ENCODE data around the gene VPS11. TPM values are rescaled to one million over a fixed set of nuclear protein-coding genes. Genes with fewer than 3 reads are reported as not detected.
A peak's percentile ranks its signal among the peaks of the same experiment; 100 is the strongest.

Gene VPS11
- total RNA-seq, 1 donor from 2014 or later: 13.1 TPM

DNA sequence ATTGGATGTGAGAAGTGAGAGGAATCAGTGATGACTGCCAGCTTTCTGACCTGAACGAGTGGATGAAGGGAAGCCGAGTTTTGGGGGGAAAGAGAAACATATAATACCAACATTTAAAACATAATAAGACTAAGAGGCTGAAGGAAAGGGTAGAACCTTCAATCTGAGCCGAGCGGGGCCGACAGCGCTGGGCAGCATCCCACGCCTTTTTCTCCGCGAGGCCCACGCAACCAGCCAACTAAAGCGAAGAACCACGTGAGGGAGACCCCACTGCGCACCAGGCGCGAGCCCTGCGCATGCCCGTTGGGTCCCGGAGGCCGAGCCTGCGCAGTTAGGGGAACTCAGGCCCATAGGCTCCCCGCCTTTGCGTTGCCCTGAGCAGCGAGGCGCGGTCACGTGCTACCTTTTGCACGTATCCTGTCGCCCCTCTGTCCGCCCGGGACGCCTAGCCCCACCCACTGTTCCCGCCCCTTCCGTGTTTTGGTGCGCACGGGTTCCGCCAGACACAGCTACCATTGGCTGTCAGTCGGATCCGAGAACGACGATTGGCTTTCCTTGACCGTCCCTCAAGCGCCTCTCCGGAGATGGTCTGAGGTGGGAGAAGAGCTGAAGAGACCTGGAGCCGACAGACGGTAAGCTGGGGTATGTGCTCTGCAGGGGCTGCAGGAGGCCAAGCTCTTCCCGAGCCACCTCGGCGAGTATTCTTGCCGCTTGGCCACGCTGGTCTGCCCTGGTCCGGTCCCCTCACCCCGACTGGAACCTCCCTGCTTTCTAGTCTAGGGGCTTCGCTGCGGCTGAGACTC is 53.6 kb downstream of the VPS11 start, which contains the start of gene HINFP:
Gene HINFP (plus strand): TSS at position 573 of the 803 bp plus-strand sequence. CDS start 5,365 bp downstream, outside the sequence.
- peak within 1 kb of the TSS; percentile 88 for H3K4me3 ChIP-seq (ENCODE audit: low read depth, low read length)
- no peak for TF ChIP-seq CTCF (conservative IDR thresholded peaks at IDR 0.05; ENCODE audit: low read depth, low read length)

GRCh38 chr11:119121811-119122124 is 54.1 kb downstream of the VPS11 start:
- H3K4me3 ChIP-seq (ENCODE audit: low read depth, low read length): peak overlapping the region; percentile 88
- no peak for DNase-seq (ENCODE audit: low read depth)
- TF ChIP-seq CTCF (conservative IDR thresholded peaks at IDR 0.05; ENCODE audit: low read depth, low read length): no peak

More for the DNA sequence above, 53.6 kb downstream of the VPS11 start, which contains the start of gene HINFP:
- DNase-seq (ENCODE audit: low read depth): peak; percentile 71

GRCh38 chr11:119125821-119126220 is 58.2 kb downstream of the VPS11 start:
- no peak overlapping the region for H3K4me3 ChIP-seq (ENCODE audit: low read depth, low read length)
- DNase-seq (ENCODE audit: low read depth): no peak
- no peak for TF ChIP-seq CTCF (conservative IDR thresholded peaks at IDR 0.05; ENCODE audit: low read depth, low read length)

DNA sequence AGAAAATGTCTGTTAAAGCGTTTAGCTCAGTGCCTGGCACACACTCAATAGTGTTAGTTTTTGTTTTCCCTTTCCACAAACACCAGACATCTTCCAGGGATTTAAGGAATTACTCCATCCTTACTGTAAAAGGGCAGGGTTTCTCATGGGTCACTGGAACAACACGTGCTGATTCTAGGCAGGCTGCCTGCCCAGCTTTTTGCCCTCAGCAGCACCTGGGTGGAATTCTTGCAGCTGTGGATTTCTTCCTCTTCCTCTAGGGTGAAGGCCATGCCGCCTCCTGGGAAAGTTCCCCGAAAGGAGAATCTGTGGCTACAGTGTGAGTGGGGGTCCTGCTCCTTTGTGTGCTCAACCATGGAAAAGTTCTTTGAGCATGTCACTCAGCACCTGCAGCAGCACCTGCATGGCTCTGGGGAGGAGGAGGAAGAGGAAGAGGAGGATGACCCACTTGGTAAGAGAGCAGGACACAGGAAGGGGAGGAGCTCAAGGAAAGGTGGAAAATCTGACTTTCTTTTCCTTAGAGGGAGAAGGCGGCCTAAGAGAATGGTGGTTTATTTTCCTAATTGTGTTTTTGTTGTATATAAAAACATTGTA is 59.2 kb downstream of the VPS11 start:
- H3K4me3 ChIP-seq (ENCODE audit: low read depth, low read length): no peak overlapping the region
- DNase-seq (ENCODE audit: low read depth): no peak
- no peak for TF ChIP-seq CTCF (conservative IDR thresholded peaks at IDR 0.05; ENCODE audit: low read depth, low read length)

DNA sequence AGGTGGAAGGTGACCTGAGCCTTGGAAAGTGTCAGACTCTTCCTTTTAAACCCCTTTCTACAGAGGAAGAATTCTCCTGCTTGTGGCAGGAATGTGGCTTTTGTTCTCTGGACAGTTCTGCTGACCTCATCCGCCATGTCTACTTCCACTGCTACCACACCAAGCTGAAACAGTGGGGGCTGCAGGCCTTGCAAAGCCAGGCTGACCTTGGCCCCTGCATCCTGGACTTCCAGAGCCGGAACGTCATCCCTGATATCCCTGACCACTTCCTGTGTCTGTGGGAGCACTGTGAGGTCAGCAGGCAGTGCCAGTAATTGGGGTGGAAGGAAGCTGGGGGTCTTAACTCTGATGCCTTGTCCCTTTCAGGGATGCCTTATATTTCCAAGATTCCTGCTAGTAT is 63.0 kb downstream of the VPS11 start:
- no peak for DNase-seq (ENCODE audit: low read depth)
- H3K4me3 ChIP-seq (ENCODE audit: low read depth, low read length): no peak overlapping the region
- TF ChIP-seq CTCF (conservative IDR thresholded peaks at IDR 0.05; ENCODE audit: low read depth, low read length): no peak

Other genes starting within 250 kb of the VPS11 start
- not detected in 2 replicates for gene CXCR5, start 183.9 kb upstream of the VPS11 start, total RNA-seq
- 20.7 and 25.7 TPM in 2 replicates for gene BCL9L, start 141.9 kb upstream of the VPS11 start, total RNA-seq
- gene UPK2, start 111.5 kb upstream of the VPS11 start, total RNA-seq: 0.14 TPM in 1 of 2 replicates, not detected in the other
- not detected in 2 replicates for gene FOXR1, start 96.1 kb upstream of the VPS11 start, total RNA-seq
- gene CENATAC, start 69.7 kb upstream of the VPS11 start, total RNA-seq: 13.0 and 14.1 TPM in 2 replicates
- 1,815 and 2,833 TPM in 2 replicates for gene RPS25, start 49.5 kb upstream of the VPS11 start, total RNA-seq
- 116 and 155 TPM in 2 replicates for gene TRAPPC4, start 49.1 kb upstream of the VPS11 start, total RNA-seq
- gene SLC37A4, start 36.9 kb upstream of the VPS11 start, total RNA-seq: 59.2 and 60.0 TPM in 2 replicates
- gene HYOU1, start 10.6 kb upstream of the VPS11 start, total RNA-seq: 115 and 135 TPM in 2 replicates
- gene HMBS, start 17.1 kb downstream of the VPS11 start, total RNA-seq: 17.0 and 37.1 TPM in 2 replicates
- gene DPAGT1, start 34.0 kb downstream of the VPS11 start, total RNA-seq: 24.8 and 32.3 TPM in 2 replicates
- gene C2CD2L, start 39.5 kb downstream of the VPS11 start, total RNA-seq: 6.1 and 8.2 TPM in 2 replicates
- 11.9 and 13.7 TPM in 2 replicates for gene HINFP, start 53.8 kb downstream of the VPS11 start, total RNA-seq
- gene ABCG4, start 81.2 kb downstream of the VPS11 start, total RNA-seq: under 0.01 TPM in 1 of 2 replicates, not detected in the other
- 13.2 and 14.7 TPM in 2 replicates for gene NLRX1, start 100.9 kb downstream of the VPS11 start, total RNA-seq
- not detected in 2 replicates for gene NHERF4, start 117.7 kb downstream of the VPS11 start, total RNA-seq
- 11.2 and 17.4 TPM in 2 replicates for gene CBL, start 138.5 kb downstream of the VPS11 start, total RNA-seq
- gene MCAM, start 249.3 kb downstream of the VPS11 start, total RNA-seq: 660 and 1,105 TPM in 2 replicates